DMS153 (cell line): ENCODE data around the gene CARMIL1.

Experiments
- DNase-seq: peaks from one replicate; lab custom pipeline; 2025; lab: John Stamatoyannopoulos, UW

Gene CARMIL1

GRCh38 chr6:25311331-25311840 is 32.2 kb downstream of the CARMIL1 start:
- no peak for DNase-seq

GRCh38 chr6:25312034-25312620 is 33.0 kb downstream of the CARMIL1 start:
- no peak for DNase-seq

GRCh38 chr6:25312703-25313102 is 33.5 kb downstream of the CARMIL1 start:
- no peak for DNase-seq

GRCh38 chr6:25314509-25315175 is 35.5 kb downstream of the CARMIL1 start:
- no peak for DNase-seq

- no peak for DNase-seq
Measured at GRCh38 chr6:25315194-25316177, 36.3 kb downstream of the CARMIL1 start.

GRCh38 chr6:25316626-25317025 is 37.5 kb downstream of the CARMIL1 start:
- no peak for DNase-seq

- DNase-seq = no peak
Measured at GRCh38 chr6:25318589-25318988, 39.4 kb downstream of the CARMIL1 start.

GRCh38 chr6:25320459-25320858 is 41.3 kb downstream of the CARMIL1 start:
- DNase-seq = no peak

GRCh38 chr6:25322692-25323091 is 43.5 kb downstream of the CARMIL1 start:
- no peak for DNase-seq

- no peak for DNase-seq
Measured at GRCh38 chr6:25324066-25324762, 45.0 kb downstream of the CARMIL1 start.

GRCh38 chr6:25326126-25326525 is 47.0 kb downstream of the CARMIL1 start:
- no peak for DNase-seq

- DNase-seq = no peak
Measured at GRCh38 chr6:25326960-25327359, 47.8 kb downstream of the CARMIL1 start.

GRCh38 chr6:25327432-25327831 is 48.3 kb downstream of the CARMIL1 start:
- no peak for DNase-seq

- DNase-seq = no peak
Measured at GRCh38 chr6:25329161-25329817, 50.1 kb downstream of the CARMIL1 start.

- DNase-seq = no peak
Measured at GRCh38 chr6:25329982-25330381, 50.8 kb downstream of the CARMIL1 start.

- DNase-seq = peak; percentile 21
Measured at GRCh38 chr6:25330796-25331685, 51.9 kb downstream of the CARMIL1 start.

GRCh38 chr6:25332165-25332564 is 53.0 kb downstream of the CARMIL1 start:
- DNase-seq = no peak

- DNase-seq = no peak
Measured at GRCh38 chr6:25332655-25333071, 53.5 kb downstream of the CARMIL1 start.

- no peak for DNase-seq
Measured at GRCh38 chr6:25333471-25333870, 54.3 kb downstream of the CARMIL1 start.

- DNase-seq = no peak
Measured at GRCh38 chr6:25334793-25335192, 55.6 kb downstream of the CARMIL1 start.
